HEK293 (cell line): Measurements from ENCODE around the gene CNNM1.
A peak's percentile ranks its signal among the peaks of the same experiment; 100 is the strongest.

Experiments
- CTCF ChIP-seq: fragments of 450-650 bp; formaldehyde crosslinking; IDR thresholded peaks from 2 replicates; pipeline ENCODE4 v1.5.1; 2016; ENCODE audit warnings: missing biosample characterization, missing genetic modification characterization
- ELK4 ChIP-seq: IDR thresholded peaks from 2 replicates; pipeline ENCODE4 v1.6.1; 2011; ENCODE audit warnings: mild to moderate bottlenecking, low read depth, low read length, borderline replicate concordance
- GLIS2 ChIP-seq: fragments of 450-650 bp; formaldehyde crosslinking; IDR thresholded peaks from 2 replicates; pipeline ENCODE4 v1.5.1; 2016; ENCODE audit warnings: missing biosample characterization, missing genetic modification characterization
- HOXC10 ChIP-seq: sonication (generic); formaldehyde crosslinking; IDR thresholded peaks from 2 replicates; pipeline ENCODE4 v1.8.1; 2023; ENCODE audit warnings: mild to moderate bottlenecking, missing genetic modification reagents
- KLF1 ChIP-seq: fragments of 450-650 bp; formaldehyde crosslinking; IDR thresholded peaks from 2 replicates; pipeline ENCODE4 v1.5.1; 2016; ENCODE audit warnings: missing biosample characterization, missing genetic modification characterization
- WT1 ChIP-seq: fragments of 450-650 bp; formaldehyde crosslinking; IDR thresholded peaks from 2 replicates; pipeline ENCODE4 v1.5.1; 2016; ENCODE audit warnings: missing biosample characterization, missing genetic modification characterization
- ZIC2 ChIP-seq: fragments of 450-650 bp; formaldehyde crosslinking; IDR thresholded peaks from 2 replicates; pipeline ENCODE4 v1.5.1; 2016; ENCODE audit warnings: missing biosample characterization, missing genetic modification characterization
- ZNF138 ChIP-seq: fragments of 450-650 bp; formaldehyde crosslinking; IDR thresholded peaks from 2 replicates; pipeline ENCODE4 v1.5.1; 2016; ENCODE audit warnings: missing biosample characterization, missing genetic modification characterization, borderline replicate concordance
- ZNF157 ChIP-seq: fragments of 450-650 bp; formaldehyde crosslinking; IDR thresholded peaks from 2 replicates; pipeline ENCODE4 v1.5.1; 2016; ENCODE audit warnings: missing biosample characterization, missing genetic modification characterization
- ZNF221 ChIP-seq: fragments of 450-650 bp; formaldehyde crosslinking; IDR thresholded peaks from 2 replicates; pipeline ENCODE4 v1.5.1; 2017; ENCODE audit warnings: missing biosample characterization, missing genetic modification characterization, borderline replicate concordance
- ZNF280D ChIP-seq: fragments of 450-650 bp; formaldehyde crosslinking; IDR thresholded peaks from 2 replicates; pipeline ENCODE4 v1.5.1; 2016; ENCODE audit warnings: missing biosample characterization, missing genetic modification characterization
- ZNF311 ChIP-seq: fragments of 450-650 bp; formaldehyde crosslinking; IDR thresholded peaks from 2 replicates; pipeline ENCODE4 v1.5.1; 2017; ENCODE audit warnings: missing biosample characterization, missing genetic modification characterization, borderline replicate concordance
- ZNF324 ChIP-seq: fragments of 450-650 bp; formaldehyde crosslinking; IDR thresholded peaks from 2 replicates; pipeline ENCODE4 v1.5.1; 2016; ENCODE audit warnings: missing biosample characterization, missing genetic modification characterization
- ZNF433 ChIP-seq: fragments of 450-650 bp; formaldehyde crosslinking; IDR thresholded peaks from 2 replicates; pipeline ENCODE4 v1.5.1; 2016; ENCODE audit warnings: missing biosample characterization, missing genetic modification characterization, low read depth
- ZNF549 ChIP-seq: fragments of 450-650 bp; IDR thresholded peaks from 2 replicates; pipeline ENCODE4 v1.5.1; 2018; ENCODE audit warnings: missing biosample characterization, missing genetic modification characterization, mild to moderate bottlenecking, inconsistent platforms, moderate library complexity
- ZNF596 ChIP-seq: fragments of 450-650 bp; IDR thresholded peaks from 2 replicates; pipeline ENCODE4 v1.5.0; 2018; ENCODE audit warnings: missing biosample characterization, mild to moderate bottlenecking, missing genetic modification characterization, moderate library complexity
- ZNF677 ChIP-seq: fragments of 450-650 bp; IDR thresholded peaks from 2 replicates; pipeline ENCODE4 v1.5.0; 2018; ENCODE audit warnings: missing biosample characterization, mild to moderate bottlenecking, missing genetic modification characterization, moderate library complexity
- ZNF692 ChIP-seq: fragments of 450-650 bp; formaldehyde crosslinking; IDR thresholded peaks from 2 replicates; pipeline ENCODE4 v1.5.1; 2016; ENCODE audit warnings: missing biosample characterization, missing genetic modification characterization
- ZNF707 ChIP-seq: fragments of 450-650 bp; formaldehyde crosslinking; IDR thresholded peaks from 2 replicates; pipeline ENCODE4 v1.5.1; 2016; ENCODE audit warnings: missing biosample characterization, missing genetic modification characterization
- ZNF837 ChIP-seq: fragments of 450-650 bp; formaldehyde crosslinking; IDR thresholded peaks from 2 replicates; pipeline ENCODE4 v1.5.1; 2016; ENCODE audit warnings: missing biosample characterization, missing genetic modification characterization
- ZSCAN18 ChIP-seq: fragments of 450-650 bp; formaldehyde crosslinking; IDR thresholded peaks from 2 replicates; pipeline ENCODE4 v1.5.1; 2016; ENCODE audit warnings: missing biosample characterization, missing genetic modification characterization
- TF ChIP-seq, protein P1 (sequence below): fragments of 450-650 bp; formaldehyde crosslinking; optimal IDR thresholded peaks from 2 replicates; pipeline ENCODE3; 2016; ENCODE audit warnings: missing biosample characterization, mild to moderate bottlenecking, missing genetic modification characterization
- TF ChIP-seq, protein P2 (sequence below): fragments of 450-650 bp; formaldehyde crosslinking; IDR thresholded peaks from 2 replicates; pipeline ENCODE4 v1.5.1; 2016; ENCODE audit warnings: missing biosample characterization, missing genetic modification characterization, low read depth
- TF ChIP-seq, protein P3 (sequence below): fragments of 450-650 bp; formaldehyde crosslinking; IDR thresholded peaks from 2 replicates; pipeline ENCODE4 v1.5.1; 2016; ENCODE audit warnings: missing biosample characterization, missing genetic modification characterization

CNNM1 gene

GRCh38 chr10:99329554-99330346, 594 bp downstream of the CNNM1 start (continued):
- TF ChIP-seq, protein P1, sequence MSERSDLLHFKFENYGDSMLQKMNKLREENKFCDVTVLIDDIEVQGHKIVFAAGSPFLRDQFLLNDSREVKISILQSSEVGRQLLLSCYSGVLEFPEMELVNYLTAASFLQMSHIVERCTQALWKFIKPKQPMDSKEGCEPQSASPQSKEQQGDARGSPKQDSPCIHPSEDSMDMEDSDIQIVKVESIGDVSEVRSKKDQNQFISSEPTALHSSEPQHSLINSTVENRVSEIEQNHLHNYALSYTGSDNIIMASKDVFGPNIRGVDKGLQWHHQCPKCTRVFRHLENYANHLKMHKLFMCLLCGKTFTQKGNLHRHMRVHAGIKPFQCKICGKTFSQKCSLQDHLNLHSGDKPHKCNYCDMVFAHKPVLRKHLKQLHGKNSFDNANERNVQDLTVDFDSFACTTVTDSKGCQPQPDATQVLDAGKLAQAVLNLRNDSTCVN (tag by site-specific recombination): peak; percentile 90
- TF ChIP-seq ZNF157 (tag by site-specific recombination) (no peak), ZNF280D (no peak), ZNF677 (tag by site-specific recombination) (no peak), CTCF (peak; percentile 26; the same call in 1 of the 2 replicates), ZIC2 (peak; percentile 70), ZNF837 (tag by site-specific recombination) (no peak), ZNF221 (tag by site-specific recombination) (no peak), ZNF596 (no peak), ELK4 (no peak), HOXC10 (CRISPR knock-in tag) (no peak), ZNF311 (tag by site-specific recombination) (no peak), KLF1 (tag by site-specific recombination) (no peak), ZNF324 (tag by site-specific recombination) (no peak), ZNF138 (tag by site-specific recombination) (no peak), ZNF549 (no peak), ZNF707 (peak; percentile 85), ZSCAN18 (tag by site-specific recombination) (no peak), ZNF433 (tag by site-specific recombination) (no peak), GLIS2 (peak; percentile 87), ZNF692 (tag by site-specific recombination) (0 out of 2 replicates have a peak, but pooled peaks have one; percentile 6), WT1 (no peak)
- TF ChIP-seq, protein P2, sequence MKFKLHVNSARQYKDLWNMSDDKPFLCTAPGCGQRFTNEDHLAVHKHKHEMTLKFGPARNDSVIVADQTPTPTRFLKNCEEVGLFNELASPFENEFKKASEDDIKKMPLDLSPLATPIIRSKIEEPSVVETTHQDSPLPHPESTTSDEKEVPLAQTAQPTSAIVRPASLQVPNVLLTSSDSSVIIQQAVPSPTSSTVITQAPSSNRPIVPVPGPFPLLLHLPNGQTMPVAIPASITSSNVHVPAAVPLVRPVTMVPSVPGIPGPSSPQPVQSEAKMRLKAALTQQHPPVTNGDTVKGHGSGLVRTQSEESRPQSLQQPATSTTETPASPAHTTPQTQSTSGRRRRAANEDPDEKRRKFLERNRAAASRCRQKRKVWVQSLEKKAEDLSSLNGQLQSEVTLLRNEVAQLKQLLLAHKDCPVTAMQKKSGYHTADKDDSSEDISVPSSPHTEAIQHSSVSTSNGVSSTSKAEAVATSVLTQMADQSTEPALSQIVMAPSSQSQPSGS (tag by site-specific recombination): no peak
- TF ChIP-seq, protein P3, sequence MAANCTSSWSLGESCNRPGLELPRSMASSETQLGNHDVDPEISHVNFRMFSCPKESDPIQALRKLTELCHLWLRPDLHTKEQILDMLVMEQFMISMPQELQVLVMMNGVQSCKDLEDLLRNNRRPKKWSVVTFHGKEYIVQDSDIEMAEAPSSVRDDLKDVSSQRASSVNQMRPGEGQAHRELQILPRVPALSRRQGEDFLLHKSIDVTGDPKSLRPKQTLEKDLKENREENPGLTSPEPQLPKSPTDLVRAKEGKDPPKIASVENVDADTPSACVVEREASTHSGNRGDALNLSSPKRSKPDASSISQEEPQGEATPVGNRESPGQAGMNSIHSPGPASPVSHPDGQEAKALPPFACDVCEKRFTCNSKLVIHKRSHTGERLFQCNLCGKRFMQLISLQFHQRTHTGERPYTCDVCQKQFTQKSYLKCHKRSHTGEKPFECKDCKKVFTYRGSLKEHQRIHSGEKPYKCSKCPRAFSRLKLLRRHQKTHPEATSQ (tag by site-specific recombination): no peak
